T-cell (primary cell): ENCODE data around the gene TMEM225B. TPM values are rescaled to one million over a fixed set of nuclear protein-coding genes. Genes with fewer than 3 reads are reported as not detected.

Experiments
- ATAC-seq, 4 experiments: fragments of 200-7000 bp in 3 of 4; fragments of 150-1000 bp in 1 of 4; cut with Tn5 transposase; replicated peaks in 1 of 4; 1 replicate in 3 of 4; 2 replicates in 1 of 4; pipeline ENCODE4 v1.10.0; 2021; ENCODE audit warnings: moderate library complexity in 3 of 4, mild to moderate bottlenecking in 2 of 4, moderate number of reproducible peaks in 1 of 4
- CTCF ChIA-PET, 2 donors: fragments of 300-600 bp; sonication (Branson Sonifier 250); formaldehyde crosslinking; loops; one replicate each; lab custom pipeline; 2022; ENCODE audit warnings: antibody characterized with exemption in 2 of 2; lab: Charles Lee
- POLR2A ChIA-PET, 2 donors: fragments of 300-600 bp; sonication (Branson Sonifier 250); formaldehyde crosslinking; loops; one replicate each; lab custom pipeline; 2022; ENCODE audit warnings: antibody characterized with exemption in 2 of 2; lab: Charles Lee
- DNase-seq, 35 experiments: peaks; one replicate each; pipeline versions ENCODE4 v3.0.0 to v3.0.0-alpha.2; 2013 to 2023
- H3K27ac ChIP-seq: one replicate; pipeline ENCODE4 v1.5.1; 2013; ENCODE audit warnings: low read length
- H3K27me3 ChIP-seq, 2 experiments: replicated peaks in 1 of 2; 1 replicate in 1 of 2; 2 replicates in 1 of 2; pipeline versions ENCODE4 v1.6.1 to v1.7.0; 2013; ENCODE audit warnings: low read length in 1 of 2, mixed read lengths in 1 of 2; ENCODE audit not compliant: control insufficient read depth in 2 of 2, insufficient read depth in 2 of 2; ENCODE audit errors: extremely low read depth in 1 of 2
- H3K36me3 ChIP-seq, 2 donors: 1 replicate in 1 of 2; 2 replicates in 1 of 2; pipeline versions ENCODE4 v1.6.1 to v1.7.0; 2013; ENCODE audit warnings: low read length in 1 of 2; ENCODE audit not compliant: control insufficient read depth in 2 of 2, insufficient read depth in 1 of 2; ENCODE audit errors: extremely low read depth in 1 of 2
- H3K4me1 ChIP-seq, 2 experiments: 1 replicate in 1 of 2; 2 replicates in 1 of 2; pipeline versions ENCODE4 v1.6.1 to v1.7.0; 2013; ENCODE audit warnings: low read length in 2 of 2, mixed read lengths in 1 of 2; ENCODE audit not compliant: insufficient read depth in 2 of 2, control insufficient read depth in 1 of 2; ENCODE audit errors: extremely low read depth in 1 of 2
- H3K4me3 ChIP-seq, 2 donors: 1 replicate in 1 of 2; 2 replicates in 1 of 2; pipeline versions ENCODE4 v1.5.1 to v1.7.0; 2013; ENCODE audit warnings: mild to moderate bottlenecking in 2 of 2, low read length in 1 of 2, moderate library complexity in 1 of 2; ENCODE audit not compliant: control insufficient read depth in 1 of 2; ENCODE audit errors: extremely low read depth in 1 of 2
- H3K9me3 ChIP-seq: 2 replicates; pipeline ENCODE4 v1.7.0; 2013
- H3K27ac Mint-ChIP-seq, 2 donors: one replicate each; pipeline ENCODE4 v1.8.0; 2020 to 2021; ENCODE audit warnings: mild to moderate bottlenecking in 2 of 2, mixed read lengths in 2 of 2
- H3K27me3 Mint-ChIP-seq, 2 donors: one replicate each; pipeline ENCODE4 v1.8.0; 2021 to 2022; ENCODE audit warnings: mixed read lengths in 2 of 2
- H3K36me3 Mint-ChIP-seq: one replicate; pipeline ENCODE4 v1.8.0; 2021; ENCODE audit warnings: mixed read lengths
- H3K4me1 Mint-ChIP-seq, 3 donors: one replicate each; pipeline ENCODE4 v1.8.0; 2020 to 2022; ENCODE audit warnings: mixed read lengths in 3 of 3, mild to moderate bottlenecking in 1 of 3
- H3K4me3 Mint-ChIP-seq, 3 donors: one replicate each; pipeline ENCODE4 v1.8.0; 2020 to 2022; ENCODE audit warnings: mild to moderate bottlenecking in 3 of 3, mixed read lengths in 3 of 3, moderate library complexity in 3 of 3
- H3K9me3 Mint-ChIP-seq, 3 donors: one replicate each; pipeline ENCODE4 v1.8.0; 2020 to 2022; ENCODE audit warnings: mixed read lengths in 3 of 3
- WGBS: methylation state at CpG from one replicate; pipeline ENCODE4 v1.1.5; 2013; ENCODE audit warnings: missing lambda C conversion rate; ENCODE audit not compliant: insufficient coverage; 5-methylcytosine and 5-hydroxymethylcytosine counted together
- total RNA-seq, 35 experiments: library from RNA in 6 of 35; stranded (reverse) in 6 of 35; fragments of 120-200 nt in 1 of 35; gene quantifications; one replicate each; pipeline versions ENCODE4 v1.2.1 to v1.2.4 and lab custom pipeline; 2013 to 2026

TMEM225B gene
- total RNA-seq, 5 donors from 2014 or later (not counting 1 experiment from before 2014, with no cell fraction given), result 0.85 to 2.6 (median 1.1) TPM

DNA sequence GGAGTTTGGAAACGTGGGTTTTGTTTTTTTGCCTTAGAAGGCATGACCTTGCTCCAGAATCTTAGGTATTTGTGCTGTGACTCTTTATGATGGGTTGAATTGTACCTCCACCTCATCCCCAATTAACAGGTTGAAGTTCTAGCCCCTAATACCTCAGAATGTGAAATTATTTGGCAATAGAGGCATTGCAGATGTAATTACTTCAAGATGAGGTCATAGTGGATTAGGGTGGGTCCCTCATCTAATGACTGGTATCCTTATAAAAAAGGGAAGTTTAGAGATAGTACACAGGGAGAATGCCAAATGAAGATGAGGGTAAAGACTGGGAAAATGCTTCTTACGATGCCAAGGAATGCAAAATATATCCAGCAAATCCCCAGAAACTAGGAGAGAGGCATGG is 43.1 kb upstream of the TMEM225B start:
- Histone ChIP-seq H3K27me3 (no peaks in the 10 kb centered on the region), H3K36me3 (peaks cover 0 to 18% of the 10 kb centered on the region in 2 donors), H3K4me1 (peaks cover 21 to 39% of the 10 kb centered on the region in 2 experiments), H3K9me3 (no peaks in the 10 kb centered on the region), H3K27ac (no peak overlapping the region), H3K4me3 (no peak overlapping the region)
- Mint-ChIP-seq H3K9me3 (no peaks in the 10 kb centered on the region), H3K27ac (peak overlapping the region; percentile 3 to 23), H3K4me1 (peaks cover 54 to 59% (median 58%) of the 10 kb centered on the region in 3 donors), H3K36me3 (peaks cover 11% of the 10 kb centered on the region), H3K4me3 (no peak overlapping the region), H3K27me3 (no peaks in the 10 kb centered on the region)
- ATAC-seq, result no peak
- CTCF ChIA-PET, result no interaction called here
- POLR2A ChIA-PET, result no interaction called here
- no peak for DNase-seq
- no CpG with 5 or more reads among the region's 2 CpGs for WGBS

DNA sequence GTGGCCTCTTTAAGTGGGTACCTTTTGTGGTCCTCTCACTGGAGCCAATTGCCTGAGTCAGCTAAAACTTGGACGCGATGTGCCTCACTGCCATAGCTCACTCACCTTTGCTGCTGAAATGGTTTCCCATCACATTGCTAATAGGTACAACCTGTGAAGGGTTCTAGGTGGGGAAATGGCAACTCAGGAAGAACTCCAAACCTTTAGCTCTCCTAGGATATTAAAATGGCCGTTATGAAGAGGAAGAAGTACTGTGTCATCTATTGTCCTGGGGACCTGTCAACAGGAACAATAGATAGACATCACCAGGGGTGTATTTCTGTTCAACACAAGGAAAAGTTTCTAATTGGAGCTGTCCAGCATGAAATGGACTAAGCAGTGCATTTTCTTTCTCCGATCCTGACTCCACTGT is 40.9 kb upstream of the TMEM225B start:
- Mint-ChIP-seq H3K9me3 (no peaks in the 10 kb centered on the region), H3K4me1 (peaks cover 57 to 67% (median 59%) of the 10 kb centered on the region in 3 donors), H3K27ac (peak overlapping the region; percentile 99 to 100), H3K36me3 (peaks cover 26% of the 10 kb centered on the region), H3K27me3 (no peaks in the 10 kb centered on the region), H3K4me3 (peak overlapping the region; percentile 93 to 99 (median 99))
- ATAC-seq, result no peak
- peak overlapping the region; percentile 95 for H3K27ac ChIP-seq
- H3K9me3 ChIP-seq, result no peaks in the 10 kb centered on the region
- ChIA-PET CTCF (no interaction called here), POLR2A (interaction anchor here (0.5 to 1.7 kb wide), 4 partner anchors 52 to 458 kb away, joined by 5 to 10 read pairs (median 6); partner anchors contain the start of genes ZKSCAN1 (in 1 of the 2) and ZKSCAN5 (in 1 of the 2))
- H3K27me3 ChIP-seq, result no peaks in the 10 kb centered on the region
- DNase-seq, result no peak
- H3K4me1 ChIP-seq, result peaks cover 18 to 34% of the 10 kb centered on the region in 2 experiments
- H3K4me3 ChIP-seq, result peak overlapping the region; percentile 85 to 98
- WGBS, result no CpG with 5 or more reads among the region's 4 CpGs
- peaks cover 7 to 38% of the 10 kb centered on the region in 2 donors for H3K36me3 ChIP-seq

DNA sequence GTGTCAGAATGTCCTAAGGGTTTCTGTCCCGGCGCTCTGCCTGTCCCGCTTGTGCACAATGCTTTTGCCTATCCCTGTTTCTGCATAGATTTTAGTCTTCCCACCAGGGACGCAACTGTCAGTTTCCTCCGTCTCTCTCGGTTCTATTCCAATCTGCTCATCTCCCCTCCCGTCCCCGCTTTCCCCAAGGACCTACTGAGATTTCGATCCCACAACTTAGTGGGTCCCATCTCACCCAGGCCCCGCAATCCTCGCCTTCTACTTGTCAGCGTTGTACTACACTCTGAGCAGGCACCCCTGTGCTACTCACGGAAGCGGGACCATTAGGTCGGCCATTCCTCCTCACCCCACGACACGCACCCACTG is 40.1 kb upstream of the TMEM225B start:
- Mint-ChIP-seq H3K36me3 (peaks cover 33% of the 10 kb centered on the region), H3K9me3 (no peaks in the 10 kb centered on the region), H3K27me3 (no peaks in the 10 kb centered on the region), H3K4me1 (peaks cover 58 to 69% (median 61%) of the 10 kb centered on the region in 3 donors), H3K4me3 (peak overlapping the region; percentile 93 to 99 (median 99)), H3K27ac (peak overlapping the region; percentile 99 to 100)
- H3K27ac ChIP-seq, result peak overlapping the region; percentile 95
- no peaks in the 10 kb centered on the region for H3K9me3 ChIP-seq
- peaks cover 9 to 45% of the 10 kb centered on the region in 2 donors for H3K36me3 ChIP-seq
- DNase-seq (no peak), ATAC-seq (peak; percentile 70 to 74 (median 72))
- ChIA-PET CTCF (interaction anchor here in 1 of 2 donors (1.0 kb wide), 1 partner anchor 59 kb away, joined by 5 read pairs; the partner anchor contains the start of gene ZSCAN25), POLR2A (interaction anchor here (0.6 to 1.7 kb wide), 6 partner anchors 53 to 543 kb away, joined by 3 to 12 read pairs (median 3); partner anchors contain the start of gene ZKSCAN5 (in 2 of the 2))
- H3K4me3 ChIP-seq, result peak overlapping the region; percentile 85 to 98
- 0% methylated on average over 12 of the region's 17 CpGs for WGBS
- H3K27me3 ChIP-seq, result no peaks in the 10 kb centered on the region
- peaks cover 14 to 34% of the 10 kb centered on the region in 2 experiments for H3K4me1 ChIP-seq

DNA sequence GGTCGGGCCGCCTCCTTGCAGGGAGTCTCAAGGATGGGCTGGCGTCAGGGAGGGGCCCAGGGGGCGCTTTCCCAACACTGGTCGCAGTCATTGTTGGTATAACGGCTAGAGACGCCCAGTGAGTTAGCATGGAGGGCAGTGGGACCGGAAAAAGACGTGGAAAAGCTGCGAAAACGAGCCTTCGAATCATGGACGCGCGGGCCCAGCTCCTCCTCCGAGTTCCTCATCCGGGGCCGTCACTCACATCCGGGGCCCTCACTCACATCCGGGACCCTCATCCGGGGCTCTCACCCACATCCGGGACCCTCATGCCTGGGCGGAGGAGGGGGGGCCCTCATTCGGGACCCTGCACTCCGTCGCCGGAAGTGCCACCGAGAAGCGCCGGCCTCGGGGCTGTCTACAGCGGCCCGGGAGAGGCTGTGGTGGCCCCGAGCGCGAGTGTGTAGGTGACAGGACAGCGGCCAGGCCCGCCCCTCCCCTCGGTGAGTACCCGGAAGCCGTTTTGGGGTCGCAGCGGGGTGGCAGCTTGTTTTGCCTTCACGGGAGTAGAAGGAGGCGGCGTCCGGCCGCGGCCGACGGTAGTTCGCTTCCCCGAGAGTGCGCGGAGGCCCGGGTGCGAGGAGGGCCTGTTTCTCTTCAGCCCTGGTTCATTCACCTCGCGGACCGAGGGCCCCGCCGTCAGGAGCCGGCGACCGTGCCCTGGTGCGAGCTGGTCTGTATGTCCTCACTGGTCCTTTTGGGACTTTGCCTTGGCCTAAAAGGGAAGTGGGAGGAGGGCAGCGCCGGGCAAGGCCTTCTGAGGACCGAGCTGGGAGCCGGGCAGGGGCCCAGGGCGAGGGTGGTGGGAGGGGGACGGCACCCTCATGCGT is 39.5 kb upstream of the TMEM225B start, which contains the start of gene ZNF655:
TSS of gene ZNF655 (plus strand) at position 337 of the 869 bp plus-strand sequence. CDS start 1,918 bp downstream, outside the sequence.
- Histone ChIP-seq H3K4me1 (peaks cover 14 to 34% of the 10 kb centered on the region in 2 experiments), H3K4me3 (peak within 1 kb of the TSS; percentile 85 to 98), H3K27ac (peak within 1 kb of the TSS; percentile 95), H3K9me3 (no peaks in the 10 kb centered on the region), H3K36me3 (peaks cover 9 to 51% of the 10 kb centered on the region in 2 donors), H3K27me3 (no peaks in the 10 kb centered on the region)
- ChIA-PET CTCF (interaction anchor here in 1 of 2 donors (1.0 kb wide), 1 partner anchor 58 kb away, joined by 5 read pairs; the partner anchor contains the start of gene ZSCAN25), POLR2A (interaction anchor here (0.6 to 1.7 kb wide), 7 partner anchors 54 to 1331 kb away, joined by 3 to 12 read pairs (median 3); partner anchors contain the start of genes ZKSCAN5 (in 2 of the 2) and UFSP1 (in 1 of the 2))
- H3K27ac Mint-ChIP-seq, result peak within 1 kb of the TSS; percentile 99 to 100
- no peaks in the 10 kb centered on the region for H3K27me3 Mint-ChIP-seq
- DNase-seq (peak; percentile 86 to 96 (median 93)), ATAC-seq (peak; percentile 84 to 88 (median 84))
- peak within 1 kb of the TSS; percentile 93 to 99 (median 99) for H3K4me3 Mint-ChIP-seq
- H3K9me3 Mint-ChIP-seq, result no peaks in the 10 kb centered on the region
- peaks cover 35% of the 10 kb centered on the region for H3K36me3 Mint-ChIP-seq
- WGBS, result under 1% methylated on average over 70 of the region's 73 CpGs
- H3K4me1 Mint-ChIP-seq, result peaks cover 55 to 66% (median 59%) of the 10 kb centered on the region in 3 donors

DNA sequence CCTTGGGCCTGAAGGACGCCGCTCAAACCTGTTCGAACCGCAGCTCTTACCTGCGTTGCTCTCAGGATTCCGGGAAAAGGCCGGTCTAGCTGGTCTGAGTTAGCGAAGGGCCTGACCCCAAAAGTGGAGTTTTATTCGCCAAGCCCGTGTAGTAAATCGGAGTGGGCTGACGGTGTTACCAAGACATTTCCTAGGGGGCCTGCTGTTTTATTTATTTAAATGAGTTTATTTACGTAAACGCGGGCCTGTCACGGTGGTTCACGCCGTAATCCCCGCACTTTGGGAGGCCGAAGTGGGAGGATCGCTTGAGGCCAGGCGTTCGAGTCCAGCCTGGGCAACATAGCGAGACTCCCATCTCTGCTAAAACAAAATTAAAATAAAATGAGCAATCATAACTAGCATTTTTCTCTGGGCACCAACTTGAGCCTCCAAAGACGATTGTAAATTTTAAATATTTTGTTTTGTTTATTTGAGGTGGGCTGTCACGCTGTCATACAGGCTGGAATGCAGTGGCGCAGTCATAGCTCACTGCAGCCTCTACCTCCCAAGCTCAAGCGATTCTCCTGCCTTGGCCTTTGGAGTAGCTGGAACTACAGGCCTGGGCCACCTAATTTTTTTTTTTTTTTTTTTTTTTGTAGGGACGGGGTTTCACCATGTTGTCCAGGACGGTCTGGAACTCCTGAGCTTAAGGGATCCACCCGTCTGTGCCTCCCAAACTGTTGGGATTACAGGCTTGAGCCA is 38.7 kb upstream of the TMEM225B start:
- ChIA-PET CTCF (interaction anchor here (0.6 to 1.2 kb wide), 8 partner anchors 21 to 523 kb away, joined by 3 to 11 read pairs (median 4); partner anchors contain the start of genes BUD31 (in 1 of the 2) and ZSCAN25 (in 1 of the 2)), POLR2A (interaction anchor here (0.6 kb wide), 4 partner anchors 17 to 1330 kb away, joined by 3 to 8 read pairs (median 6); partner anchors contain the start of gene UFSP1 (in 1 of the 2))
- Histone ChIP-seq H3K36me3 (peaks cover 12 to 59% of the 10 kb centered on the region in 2 donors), H3K4me1 (peaks cover 14 to 34% of the 10 kb centered on the region in 2 experiments), H3K27me3 (no peaks in the 10 kb centered on the region), H3K27ac (peak overlapping the region; percentile 95), H3K4me3 (peak overlapping the region; percentile 85 to 98), H3K9me3 (no peaks in the 10 kb centered on the region)
- Mint-ChIP-seq H3K27ac (peak overlapping the region; percentile 99 to 100), H3K27me3 (no peaks in the 10 kb centered on the region), H3K4me3 (peak overlapping the region; percentile 93 to 99 (median 99)), H3K4me1 (peaks cover 63 to 71% (median 67%) of the 10 kb centered on the region in 3 donors), H3K9me3 (no peaks in the 10 kb centered on the region), H3K36me3 (peaks cover 43% of the 10 kb centered on the region)
- DNase-seq, result peak in 4 of 35 experiments; percentile 1 to 50 (median 8)
- no peak for ATAC-seq
- 2% methylated on average over 12 of the region's 31 CpGs for WGBS
